IPS DF 4.7 (cell line): ENCODE results near the gene SCYL2.

Experiments used
- DNase-seq: peaks from one replicate; pipeline ENCODE4 v3.0.0-alpha.2; 2013; ENCODE audit warnings: low spot score; ENCODE audit errors: extremely low read depth

Gene SCYL2

DNA sequence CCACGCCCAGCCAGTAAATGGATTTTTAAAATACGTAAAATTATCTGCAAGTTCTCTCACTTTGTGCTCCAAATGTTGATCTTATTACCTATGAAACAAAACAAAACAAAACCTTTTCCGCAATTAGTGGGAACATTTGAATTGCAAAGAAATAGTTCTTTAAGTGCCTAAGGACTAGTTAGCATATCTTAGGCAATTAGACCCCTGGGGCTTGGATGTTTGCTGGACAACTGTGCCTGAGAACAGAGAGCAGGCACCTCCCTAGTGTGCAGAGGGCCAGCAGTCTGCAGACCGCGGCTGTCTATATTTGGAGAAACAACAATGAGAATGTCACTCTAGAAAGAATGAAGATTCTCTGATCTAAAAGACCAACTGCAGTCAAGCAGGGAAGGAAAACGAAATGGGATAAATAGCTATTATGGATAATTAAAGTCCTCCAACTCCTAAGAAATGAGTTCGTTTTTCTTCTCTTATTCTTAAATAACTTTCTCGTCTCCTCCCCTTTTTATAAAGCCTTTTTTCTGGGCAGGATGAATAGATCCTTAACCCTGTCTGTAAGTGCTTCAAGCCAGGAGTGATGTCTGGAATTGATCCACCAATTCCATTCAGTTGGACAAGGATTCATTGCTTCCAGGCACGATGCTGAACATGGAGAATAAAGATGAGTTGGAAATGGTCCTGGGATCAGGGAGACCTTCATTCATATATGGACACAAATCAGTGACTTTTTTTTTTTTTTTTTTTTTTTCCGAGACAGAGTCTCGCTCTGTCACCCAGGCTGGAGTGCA is 106.1 kb downstream of the SCYL2 start:
- DNase-seq: no peak

DNA sequence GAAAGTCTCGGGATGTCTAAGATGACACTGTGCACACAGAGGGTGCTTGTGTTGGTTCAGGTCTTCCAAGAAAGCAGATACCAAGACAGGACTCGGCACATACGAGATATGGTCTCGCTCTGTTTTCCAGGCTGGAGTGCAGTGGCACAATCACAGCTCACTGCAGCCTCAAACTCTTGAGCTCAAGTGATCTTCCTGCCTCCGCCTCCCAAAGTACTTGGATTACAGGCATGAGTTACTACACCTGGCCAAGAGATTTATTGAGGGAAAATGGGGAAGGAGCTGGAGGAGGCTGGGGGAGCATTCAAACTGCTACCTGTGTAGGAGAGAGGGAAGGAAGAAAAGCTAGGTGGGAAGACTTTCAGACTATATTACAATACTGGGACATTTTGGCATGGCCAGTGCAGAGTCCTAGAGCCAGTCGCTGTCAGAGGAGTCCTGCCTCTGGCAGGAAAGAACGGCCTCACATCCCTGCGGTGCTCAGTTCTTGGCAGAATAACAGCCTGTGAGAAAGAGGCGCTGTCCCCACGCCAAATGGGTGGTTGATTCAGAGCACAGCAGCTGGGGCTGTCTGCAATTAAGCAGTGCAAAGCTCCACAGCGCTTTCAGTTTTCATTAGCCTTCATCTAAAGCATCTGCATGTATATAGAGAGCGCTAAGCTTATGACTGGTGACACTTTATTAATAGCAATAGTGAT is 108.2 kb downstream of the SCYL2 start:
- DNase-seq: no peak

DNA sequence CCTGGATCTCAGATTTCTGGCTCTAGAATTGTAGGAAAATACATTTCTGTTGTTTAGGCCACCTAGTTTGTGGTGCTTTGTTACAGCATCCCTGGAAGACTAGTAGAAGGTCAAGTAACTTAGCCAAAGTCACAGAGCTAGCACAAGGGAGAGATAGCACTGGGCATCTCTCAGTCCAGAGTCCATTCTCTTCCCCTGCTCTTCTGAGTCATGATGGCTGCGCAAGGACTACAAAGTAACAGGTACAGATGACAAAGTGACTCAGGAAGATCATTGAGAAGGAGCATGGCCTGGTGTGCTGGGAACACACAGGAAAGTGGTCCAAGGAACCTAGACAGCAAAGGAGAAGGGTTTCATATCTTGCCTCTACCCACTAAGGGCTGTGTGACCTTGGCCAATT is 109.2 kb downstream of the SCYL2 start:
- no peak for DNase-seq

DNA sequence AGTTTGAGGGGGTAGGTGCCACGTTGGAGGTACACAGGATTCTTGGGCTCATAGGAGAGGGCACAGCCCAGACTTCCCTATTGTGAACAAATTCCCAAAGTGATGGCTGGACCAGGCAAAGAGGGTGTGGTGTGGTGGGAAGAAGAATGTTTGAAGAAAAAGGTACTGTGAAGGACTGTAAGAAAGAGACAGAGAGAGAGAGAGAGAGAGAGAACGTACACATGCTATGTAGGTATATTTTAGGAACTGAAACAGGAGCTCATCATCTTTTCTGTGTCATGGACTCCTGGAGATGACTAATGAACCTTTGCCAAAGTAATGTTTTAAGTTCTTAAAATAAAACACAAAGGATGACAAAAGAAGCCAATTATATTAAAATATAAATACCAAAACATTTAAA is 114.4 kb downstream of the SCYL2 start:
- no peak for DNase-seq

DNA sequence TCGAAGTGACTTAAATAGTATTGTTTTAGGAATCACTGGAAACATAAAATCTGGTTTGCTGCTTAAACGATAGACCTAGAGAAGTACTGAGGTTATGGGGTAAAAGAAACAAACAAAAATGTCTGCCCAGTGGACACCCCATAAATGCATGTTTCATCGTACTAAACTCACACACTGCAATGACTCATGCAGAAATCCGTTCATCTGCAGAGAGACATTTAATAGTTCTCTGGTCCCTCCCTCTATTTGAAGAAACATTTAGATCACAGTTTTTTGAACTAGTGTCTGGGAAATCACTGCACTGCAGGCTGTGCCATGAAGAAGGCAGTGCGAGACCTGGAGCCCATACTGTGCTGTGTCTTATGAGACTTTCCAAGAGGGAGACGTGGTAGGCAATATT is 115.4 kb downstream of the SCYL2 start:
- no peak for DNase-seq

DNA sequence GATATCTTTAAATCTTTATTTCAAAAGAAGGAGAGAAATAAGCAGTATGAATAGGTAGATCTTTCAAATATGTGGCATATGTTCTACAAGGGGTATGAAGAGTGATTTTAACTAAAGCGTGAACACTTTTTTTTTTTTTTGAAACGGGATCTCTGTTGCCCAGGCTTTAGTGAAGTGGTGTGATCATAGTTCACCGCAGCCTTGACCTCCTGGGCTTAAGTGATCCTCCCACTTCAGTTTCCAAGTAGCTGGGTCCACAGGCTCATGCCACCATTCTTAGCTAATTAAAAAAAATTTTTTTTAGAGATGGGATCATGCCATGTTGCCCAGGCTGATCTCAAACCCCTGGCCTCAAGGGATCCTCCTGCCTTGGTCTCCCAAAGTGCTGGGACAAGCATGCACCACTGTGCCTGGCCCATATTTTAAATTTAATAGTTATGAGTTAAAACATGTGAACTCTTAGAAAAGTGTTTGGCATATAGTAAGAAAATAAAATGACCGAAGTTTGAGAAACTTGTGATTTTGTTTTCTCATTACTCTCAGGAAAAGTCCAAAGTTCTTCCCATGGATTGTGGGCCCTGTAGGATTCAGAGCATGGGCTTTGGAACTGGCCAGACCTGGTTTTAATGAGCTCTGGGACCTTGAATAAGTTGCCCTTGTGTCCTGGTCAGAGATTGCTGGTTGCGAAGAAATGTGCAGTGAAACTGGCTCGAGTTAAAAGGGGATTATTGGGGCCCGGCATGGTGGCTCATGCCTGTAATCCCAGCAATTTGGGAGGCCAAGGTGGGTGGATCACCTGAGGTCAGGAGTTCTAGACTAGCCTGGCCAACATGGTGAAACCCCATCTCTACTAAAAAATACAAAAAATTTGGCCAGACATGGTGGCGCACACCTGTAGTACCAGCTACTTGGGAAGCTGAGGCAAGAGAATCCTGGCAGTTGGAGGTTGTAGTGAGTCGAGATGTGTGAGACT is 116.9 kb downstream of the SCYL2 start:
- DNase-seq: no peak

DNA sequence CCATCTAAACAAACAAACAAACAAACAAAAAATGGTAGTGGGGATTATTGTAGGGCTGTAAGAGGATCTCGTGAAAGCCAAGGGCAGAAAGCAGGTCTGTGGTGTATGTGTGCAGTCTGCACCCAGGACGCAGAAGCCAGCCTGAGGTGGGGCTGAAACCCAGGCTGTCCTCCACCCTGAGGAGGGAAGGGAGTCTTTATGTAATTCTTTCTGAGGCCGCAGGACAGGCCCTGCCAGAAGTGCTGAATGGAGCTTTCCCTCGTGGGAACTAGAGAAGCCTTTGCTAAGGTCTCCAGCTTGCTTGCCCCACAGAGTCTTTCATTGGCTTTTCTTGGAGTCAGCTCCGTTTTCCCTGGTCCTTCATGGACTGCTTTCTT is 117.6 kb downstream of the SCYL2 start:
- DNase-seq: no peak

DNA sequence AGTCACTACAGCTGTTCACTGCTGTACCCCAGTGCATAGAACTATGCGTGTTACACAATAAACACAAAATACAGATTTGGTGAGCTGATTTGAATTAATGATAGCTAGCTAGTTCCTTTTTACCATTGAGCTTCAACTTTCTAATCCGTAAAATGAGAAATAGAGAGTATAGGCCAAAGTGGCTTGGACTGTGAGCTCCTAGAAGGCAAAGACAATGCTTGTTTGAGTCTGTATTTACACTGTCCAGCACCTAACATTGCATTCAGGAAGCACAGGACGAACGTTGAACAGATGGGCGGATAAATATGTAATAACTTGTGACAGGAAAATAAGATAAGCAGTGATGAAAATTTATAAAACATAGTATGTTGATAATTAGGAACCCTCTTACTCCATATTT is 121.4 kb downstream of the SCYL2 start:
- DNase-seq: no peak
